RWPE2 (cell line): Measurements from ENCODE around the gene SLC2A8.
A peak's percentile ranks its signal among the peaks of the same experiment; 100 is the strongest.

Experiments
- ATAC-seq: fragments of 200-7000 bp; cut with Tn5 transposase; 3 replicates; pipeline ENCODE4 v1.9.1; 2021; ENCODE audit warnings: low read depth
- DNase-seq: peaks from one replicate; pipeline ENCODE4 v3.0.0-alpha.2; 2020; ENCODE audit warnings: low spot score
- H3K27ac ChIP-seq: fragments of 450-650 bp; 2 replicates; pipeline ENCODE4 v1.5.1; 2017; ENCODE audit warnings: mild to moderate bottlenecking; ENCODE audit not compliant: poor library complexity, severe bottlenecking
- H3K27me3 ChIP-seq: fragments of 250-450 bp; sonication (Bioruptor Pico); 2 replicates; pipeline ENCODE4 v1.5.1; 2021; ENCODE audit warnings: mild to moderate bottlenecking, moderate library complexity; ENCODE audit not compliant: insufficient read depth, poor library complexity, severe bottlenecking
- H3K36me3 ChIP-seq: fragments of 250-450 bp; sonication (Bioruptor Pico); 2 replicates; pipeline ENCODE4 v1.5.1; 2020; ENCODE audit warnings: low read depth, mild to moderate bottlenecking, moderate library complexity
- H3K4me1 ChIP-seq: fragments of 250-450 bp; sonication (Bioruptor Pico); 2 replicates; pipeline ENCODE4 v1.5.1; 2021; ENCODE audit warnings: mild to moderate bottlenecking, moderate library complexity; ENCODE audit not compliant: insufficient read depth, poor library complexity, severe bottlenecking
- H3K4me3 ChIP-seq: fragments of 250-450 bp; sonication (Bioruptor Pico); 2 replicates; pipeline ENCODE4 v1.5.1; 2021; ENCODE audit warnings: mild to moderate bottlenecking, moderate library complexity; ENCODE audit not compliant: severe bottlenecking
- H3K9me3 ChIP-seq: fragments of 250-450 bp; sonication (Bioruptor Pico); 2 replicates; pipeline ENCODE4 v1.5.1; 2021; ENCODE audit warnings: mild to moderate bottlenecking, moderate library complexity; ENCODE audit not compliant: severe bottlenecking
- CTCF ChIP-seq: fragments of 450-650 bp; IDR thresholded peaks from one replicate; pipeline ENCODE4 v1.5.1; 2017; ENCODE audit warnings: mild to moderate bottlenecking, moderate library complexity; ENCODE audit not compliant: poor library complexity, severe bottlenecking

SLC2A8 gene

GRCh38 chr9:127390248-127390545 is 6.8 kb upstream of the SLC2A8 start:
- Histone ChIP-seq H3K27ac (no peak overlapping the region), H3K36me3 (no peaks in the 10 kb centered on the region), H3K27me3 (no peaks in the 10 kb centered on the region), H3K9me3 (no peaks in the 10 kb centered on the region), H3K4me3 (no peak overlapping the region), H3K4me1 (peaks cover 22% of the 10 kb centered on the region)
- ATAC-seq (no peak), DNase-seq (no peak)
- no peak for TF ChIP-seq CTCF

GRCh38 chr9:127390563-127390962 is 6.4 kb upstream of the SLC2A8 start:
- TF ChIP-seq CTCF = no peak
- H3K27ac ChIP-seq = no peak overlapping the region
- DNase-seq (no peak), ATAC-seq (no peak)
- H3K4me3 ChIP-seq = no peak overlapping the region
- H3K27me3 ChIP-seq = no peaks in the 10 kb centered on the region
- H3K36me3 ChIP-seq = no peaks in the 10 kb centered on the region
- no peaks in the 10 kb centered on the region for H3K9me3 ChIP-seq
- H3K4me1 ChIP-seq = peaks cover 22% of the 10 kb centered on the region

DNA sequence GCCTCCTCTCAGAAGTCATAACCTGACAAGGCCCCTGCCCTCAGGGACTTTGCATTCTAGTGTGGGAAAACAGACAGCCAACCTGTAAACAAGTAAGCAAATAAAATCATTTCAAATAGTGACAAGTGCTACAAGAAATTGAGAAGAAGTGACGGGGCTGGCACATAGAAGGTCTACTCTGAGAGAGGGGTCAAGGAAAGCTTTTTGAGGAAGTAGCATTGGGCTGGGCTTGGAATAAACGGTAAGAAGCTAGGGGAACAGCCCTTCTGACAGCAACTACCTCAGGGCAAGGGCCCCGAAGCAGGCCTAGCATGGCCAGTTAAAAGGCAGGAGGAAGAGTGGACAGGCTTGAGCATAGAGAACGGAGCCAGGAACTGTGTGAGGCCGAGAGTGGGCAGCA is 4.8 kb upstream of the SLC2A8 start:
- no peak overlapping the region for H3K27ac ChIP-seq
- ATAC-seq (no peak), DNase-seq (no peak)
- H3K4me1 ChIP-seq = peaks cover 22% of the 10 kb centered on the region
- TF ChIP-seq CTCF = no peak
- H3K4me3 ChIP-seq = no peak overlapping the region
- H3K9me3 ChIP-seq = no peaks in the 10 kb centered on the region
- H3K27me3 ChIP-seq = no peaks in the 10 kb centered on the region
- no peaks in the 10 kb centered on the region for H3K36me3 ChIP-seq

GRCh38 chr9:127392976-127393375 is 4.0 kb upstream of the SLC2A8 start:
- no peak for ATAC-seq

DNA sequence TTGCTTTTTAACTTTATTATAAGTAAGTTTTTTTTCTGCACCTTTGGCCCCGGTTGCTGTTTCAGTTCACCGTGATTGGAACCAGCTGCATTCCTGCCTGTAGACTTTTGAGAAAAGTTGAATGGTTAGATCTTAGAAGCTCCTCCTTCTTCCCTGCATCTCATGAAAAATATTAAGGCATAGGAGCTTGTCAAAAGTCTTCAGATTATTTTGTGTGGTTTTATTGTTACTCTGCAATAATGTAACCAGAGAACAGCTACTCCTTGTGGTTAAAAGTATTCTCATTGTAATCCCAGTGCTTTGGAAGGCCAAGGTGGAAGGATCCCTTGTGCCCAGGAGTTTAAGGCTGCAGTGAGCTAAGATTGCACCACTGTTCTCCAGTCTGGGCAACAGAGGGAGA is 3.3 kb upstream of the SLC2A8 start:
- Histone ChIP-seq H3K36me3 (no peaks in the 10 kb centered on the region), H3K27ac (no peak overlapping the region), H3K9me3 (no peaks in the 10 kb centered on the region), H3K27me3 (no peaks in the 10 kb centered on the region), H3K4me1 (peaks cover 16% of the 10 kb centered on the region), H3K4me3 (no peak overlapping the region)
- ATAC-seq (no peak), DNase-seq (no peak)
- TF ChIP-seq CTCF = peak; percentile 19

More at GRCh38 chr9:127392976-127393375, 4.0 kb upstream of the SLC2A8 start:
- TF ChIP-seq CTCF = no peak
- no peak for DNase-seq
- peaks cover 18% of the 10 kb centered on the region for H3K4me1 ChIP-seq
- no peaks in the 10 kb centered on the region for H3K36me3 ChIP-seq
- no peak overlapping the region for H3K4me3 ChIP-seq
- H3K27me3 ChIP-seq = no peaks in the 10 kb centered on the region
- H3K27ac ChIP-seq = no peak overlapping the region
- H3K9me3 ChIP-seq = no peaks in the 10 kb centered on the region
